Measurements from ENCODE around the gene ZFAND2A. TPM values are rescaled to one million over a fixed set of nuclear protein-coding genes. Genes with fewer than 3 reads are reported as not detected.
"Not testable (repeated sequence)": the region's sequence is repeated elsewhere in the genome, so short reads cannot be mapped to it uniquely, and the experiment has no call there.

ZFAND2A gene, protein sequence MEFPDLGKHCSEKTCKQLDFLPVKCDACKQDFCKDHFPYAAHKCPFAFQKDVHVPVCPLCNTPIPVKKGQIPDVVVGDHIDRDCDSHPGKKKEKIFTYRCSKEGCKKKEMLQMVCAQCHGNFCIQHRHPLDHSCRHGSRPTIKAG
- total RNA-seq = 11.8 and 13.0 TPM in 2 replicates

DNA sequence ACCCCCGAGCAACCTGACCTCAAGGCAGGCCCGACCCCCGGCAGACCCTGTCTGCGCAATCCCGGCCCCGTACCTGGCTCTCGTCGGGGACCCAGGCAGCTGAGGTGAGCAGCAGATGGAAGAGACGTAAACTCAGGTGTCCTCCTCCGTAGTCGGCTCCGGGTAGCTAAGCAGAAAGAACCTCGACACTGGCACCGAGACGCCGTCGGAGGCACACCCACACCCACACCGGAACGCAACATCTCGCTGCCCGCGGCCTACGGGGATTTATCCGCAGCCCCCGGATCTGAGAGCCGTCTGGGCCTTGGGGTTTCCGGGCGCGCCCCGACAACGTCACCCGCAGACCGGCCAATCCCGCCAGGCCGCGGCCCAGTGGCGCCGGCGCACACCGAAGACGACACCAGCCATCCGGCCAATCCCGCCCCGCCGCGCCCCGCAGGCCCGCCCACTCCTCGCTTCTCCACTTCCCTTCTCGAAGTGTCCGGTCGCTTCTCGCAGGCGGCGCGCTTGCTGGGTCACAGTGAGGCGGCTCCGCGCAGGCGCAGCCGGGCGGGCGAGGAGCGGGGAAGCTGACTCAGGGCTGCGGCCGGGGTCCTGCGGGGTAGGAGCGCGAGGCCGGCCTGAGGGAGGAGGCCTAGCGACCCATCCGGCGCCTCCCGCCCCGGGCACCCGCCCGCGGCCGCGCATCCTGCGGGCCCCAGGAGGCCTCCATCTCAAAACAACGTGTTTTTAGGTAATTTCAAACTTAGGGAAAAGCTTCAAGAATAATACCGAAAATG is at the start of gene ZFAND2A:
TSS of gene ZFAND2A (minus strand) at position 306 of the 779 bp plus-strand sequence. CDS start 1,984 bp downstream, outside the sequence.
- peak within 1 kb of the TSS; percentile 96 for H3K4me3 ChIP-seq (ENCODE audit: insufficient read depth, low read length)
- H2AFZ ChIP-seq (ENCODE audit: low read length) = peak within 1 kb of the TSS; percentile 85
- H4K20me1 ChIP-seq (ENCODE audit: insufficient read depth, low read length) = peaks cover 11% of the 10 kb centered on the region
- TF ChIP-seq, protein P1, sequence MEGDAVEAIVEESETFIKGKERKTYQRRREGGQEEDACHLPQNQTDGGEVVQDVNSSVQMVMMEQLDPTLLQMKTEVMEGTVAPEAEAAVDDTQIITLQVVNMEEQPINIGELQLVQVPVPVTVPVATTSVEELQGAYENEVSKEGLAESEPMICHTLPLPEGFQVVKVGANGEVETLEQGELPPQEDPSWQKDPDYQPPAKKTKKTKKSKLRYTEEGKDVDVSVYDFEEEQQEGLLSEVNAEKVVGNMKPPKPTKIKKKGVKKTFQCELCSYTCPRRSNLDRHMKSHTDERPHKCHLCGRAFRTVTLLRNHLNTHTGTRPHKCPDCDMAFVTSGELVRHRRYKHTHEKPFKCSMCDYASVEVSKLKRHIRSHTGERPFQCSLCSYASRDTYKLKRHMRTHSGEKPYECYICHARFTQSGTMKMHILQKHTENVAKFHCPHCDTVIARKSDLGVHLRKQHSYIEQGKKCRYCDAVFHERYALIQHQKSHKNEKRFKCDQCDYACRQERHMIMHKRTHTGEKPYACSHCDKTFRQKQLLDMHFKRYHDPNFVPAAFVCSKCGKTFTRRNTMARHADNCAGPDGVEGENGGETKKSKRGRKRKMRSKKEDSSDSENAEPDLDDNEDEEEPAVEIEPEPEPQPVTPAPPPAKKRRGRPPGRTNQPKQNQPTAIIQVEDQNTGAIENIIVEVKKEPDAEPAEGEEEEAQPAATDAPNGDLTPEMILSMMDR (IDR thresholded peaks at IDR 0.05; ENCODE audit: extremely low read depth, low read depth, low read length) = no peak
- peak within 1 kb of the TSS; percentile 95 for H3K27ac ChIP-seq (ENCODE audit: low read depth, low read length)
- peak; percentile 100 for DNase-seq (ENCODE audit: insufficient read length, low spot score, missing footprints)
- no peaks in the 10 kb centered on the region for H3K9me3 ChIP-seq (ENCODE audit: low read depth, low read length)
- H3K27me3 ChIP-seq (ENCODE audit: insufficient read depth, low read length) = no peaks in the 10 kb centered on the region
- peaks cover 30% of the 10 kb centered on the region for H3K36me3 ChIP-seq (ENCODE audit: insufficient read depth, low read length)
- peaks cover 29% of the 10 kb centered on the region for H3K4me1 ChIP-seq (ENCODE audit: insufficient read depth, low read length)
- peaks cover 51% of the 10 kb centered on the region for H3K79me2 ChIP-seq (ENCODE audit: insufficient read depth, low read length)
- H3K4me2 ChIP-seq (ENCODE audit: insufficient read depth, low read length) = peak within 1 kb of the TSS; percentile 92

DNA sequence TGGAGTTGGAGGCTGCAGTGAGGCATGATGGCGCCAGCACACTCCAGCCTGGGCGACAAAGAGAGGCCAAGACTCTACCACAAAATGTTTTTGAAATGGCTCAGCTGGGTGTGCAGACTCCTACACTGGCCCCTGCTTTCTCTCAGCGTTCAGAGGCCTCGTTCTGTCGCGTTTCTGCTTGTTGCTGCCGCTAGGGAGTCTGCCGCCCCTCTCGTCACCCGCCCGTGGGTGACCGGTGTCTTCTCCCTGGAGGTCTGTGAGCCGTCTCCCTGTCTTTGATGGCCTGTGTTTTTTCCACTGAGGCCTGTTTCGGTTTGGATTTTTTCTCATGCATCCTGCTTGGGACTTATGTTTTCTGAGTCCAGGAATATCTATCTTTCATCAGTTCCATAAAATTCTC is 49.1 kb upstream of the ZFAND2A start:
- no peaks in the 10 kb centered on the region for H3K9me3 ChIP-seq (ENCODE audit: low read depth, low read length)
- peaks cover 47% of the 10 kb centered on the region for H3K27me3 ChIP-seq (ENCODE audit: insufficient read depth, low read length)
- TF ChIP-seq, protein P1 (IDR thresholded peaks at IDR 0.05; ENCODE audit: extremely low read depth, low read depth, low read length) = no peak
- DNase-seq (ENCODE audit: insufficient read length, low spot score, missing footprints) = no peak
- H2AFZ ChIP-seq (ENCODE audit: low read length) = no peak overlapping the region
- H3K4me3 ChIP-seq (ENCODE audit: insufficient read depth, low read length) = no peak overlapping the region
- H3K4me2 ChIP-seq (ENCODE audit: insufficient read depth, low read length) = no peak overlapping the region
- H3K27ac ChIP-seq (ENCODE audit: low read depth, low read length) = no peak overlapping the region
- H3K36me3 ChIP-seq (ENCODE audit: insufficient read depth, low read length) = no peaks in the 10 kb centered on the region
- H4K20me1 ChIP-seq (ENCODE audit: insufficient read depth, low read length) = no peaks in the 10 kb centered on the region
- H3K4me1 ChIP-seq (ENCODE audit: insufficient read depth, low read length) = no peaks in the 10 kb centered on the region
- no peaks in the 10 kb centered on the region for H3K79me2 ChIP-seq (ENCODE audit: insufficient read depth, low read length)

DNA sequence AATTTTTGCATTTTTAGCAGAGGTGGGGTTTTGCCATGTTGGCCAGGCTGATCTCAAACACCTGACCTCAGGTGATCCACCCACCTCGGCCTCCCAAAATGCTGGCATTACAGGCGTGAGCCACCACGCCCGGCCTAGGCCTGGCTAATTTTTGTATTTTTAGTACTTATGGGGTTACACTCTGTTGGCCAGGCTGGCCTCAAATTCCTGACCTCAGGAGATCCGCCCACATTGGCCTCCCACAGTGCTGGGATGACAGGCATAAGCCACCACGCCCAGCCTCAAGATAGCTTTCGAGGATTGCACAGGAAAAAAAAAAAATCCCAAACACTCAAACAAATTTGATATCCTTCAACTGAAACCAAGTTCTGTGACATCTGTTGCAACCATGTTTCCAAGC is 45.7 kb upstream of the ZFAND2A start:
- not testable (repeated sequence) for H3K4me1 ChIP-seq (ENCODE audit: insufficient read depth, low read length); H3K27ac ChIP-seq (ENCODE audit: low read depth, low read length); DNase-seq (ENCODE audit: insufficient read length, low spot score, missing footprints); H3K4me3 ChIP-seq (ENCODE audit: insufficient read depth, low read length); H3K79me2 ChIP-seq (ENCODE audit: insufficient read depth, low read length); H2AFZ ChIP-seq (ENCODE audit: low read length); H3K9me3 ChIP-seq (ENCODE audit: low read depth, low read length); H3K4me2 ChIP-seq (ENCODE audit: insufficient read depth, low read length); H4K20me1 ChIP-seq (ENCODE audit: insufficient read depth, low read length); H3K36me3 ChIP-seq (ENCODE audit: insufficient read depth, low read length)
- peaks cover 28% of the 10 kb centered on the region for H3K27me3 ChIP-seq (ENCODE audit: insufficient read depth, low read length)

DNA sequence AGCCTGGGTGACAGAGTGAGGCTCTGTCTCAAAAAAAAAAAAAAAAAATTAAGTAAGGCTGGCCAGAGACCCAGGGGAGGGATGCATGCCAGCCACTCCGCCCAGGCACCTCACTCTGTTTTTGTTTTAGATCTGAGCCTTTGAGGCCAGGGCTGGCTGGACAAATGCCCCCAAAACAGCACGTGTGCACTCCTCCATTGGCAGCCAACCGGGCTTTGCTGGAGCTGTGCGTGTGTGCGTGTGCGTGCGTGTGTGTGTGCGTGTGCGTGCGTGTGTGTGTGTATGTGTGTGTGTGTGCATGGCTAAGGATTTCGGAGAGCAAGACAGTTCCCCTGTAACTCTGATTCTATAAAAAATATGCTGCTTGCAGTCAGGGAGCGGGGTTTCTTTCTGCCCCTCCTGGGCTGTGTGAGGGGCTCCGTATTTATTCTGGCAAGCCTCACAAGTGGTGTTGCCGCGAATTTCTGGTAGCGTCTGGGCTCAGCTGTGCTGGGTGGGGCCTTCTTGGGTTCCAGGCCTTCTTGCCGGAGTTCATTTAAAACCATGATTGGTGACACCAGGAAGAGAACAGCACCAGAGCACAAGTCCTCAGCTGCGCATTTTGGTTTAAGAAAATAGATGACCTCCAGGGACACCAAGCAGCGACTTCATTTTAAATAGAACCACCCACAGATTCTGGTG is 44.6 kb upstream of the ZFAND2A start:
- no peaks in the 10 kb centered on the region for H3K79me2 ChIP-seq (ENCODE audit: insufficient read depth, low read length)
- H3K4me2 ChIP-seq (ENCODE audit: insufficient read depth, low read length) = no peak overlapping the region
- H3K27me3 ChIP-seq (ENCODE audit: insufficient read depth, low read length) = peaks cover 25% of the 10 kb centered on the region
- no peak overlapping the region for H3K27ac ChIP-seq (ENCODE audit: low read depth, low read length)
- peak overlapping the region; percentile 10 for H2AFZ ChIP-seq (ENCODE audit: low read length)
- no peak for DNase-seq (ENCODE audit: insufficient read length, low spot score, missing footprints)
- no peaks in the 10 kb centered on the region for H4K20me1 ChIP-seq (ENCODE audit: insufficient read depth, low read length)
- H3K9me3 ChIP-seq (ENCODE audit: low read depth, low read length) = no peaks in the 10 kb centered on the region
- no peaks in the 10 kb centered on the region for H3K4me1 ChIP-seq (ENCODE audit: insufficient read depth, low read length)
- no peak overlapping the region for H3K4me3 ChIP-seq (ENCODE audit: insufficient read depth, low read length)
- H3K36me3 ChIP-seq (ENCODE audit: insufficient read depth, low read length) = no peaks in the 10 kb centered on the region
- TF ChIP-seq, protein P1 (IDR thresholded peaks at IDR 0.05; ENCODE audit: extremely low read depth, low read depth, low read length) = no peak

DNA sequence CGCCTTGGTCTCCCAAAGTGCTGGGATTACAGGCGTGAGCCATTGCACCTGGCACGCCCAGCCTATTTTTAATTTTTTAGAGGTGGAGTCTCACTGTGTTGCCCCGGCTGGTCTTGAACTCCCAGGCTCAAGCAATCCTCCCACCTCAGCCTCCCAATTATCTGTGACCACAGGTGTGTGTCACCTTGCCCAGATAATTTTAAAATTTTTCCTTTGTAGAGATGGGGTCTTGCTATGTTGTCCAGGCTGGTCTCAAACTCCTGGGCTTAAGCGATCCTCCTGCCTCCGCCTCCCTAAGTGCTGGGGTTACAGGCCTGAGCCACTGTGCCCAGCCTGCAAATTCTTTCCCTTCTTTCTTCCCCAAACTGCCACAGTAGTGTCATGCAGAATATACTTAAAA is 42.9 kb upstream of the ZFAND2A start:
- H3K9me3 ChIP-seq (ENCODE audit: low read depth, low read length); H3K36me3 ChIP-seq (ENCODE audit: insufficient read depth, low read length); H3K27ac ChIP-seq (ENCODE audit: low read depth, low read length); H2AFZ ChIP-seq (ENCODE audit: low read length); H3K4me2 ChIP-seq (ENCODE audit: insufficient read depth, low read length); DNase-seq (ENCODE audit: insufficient read length, low spot score, missing footprints); H4K20me1 ChIP-seq (ENCODE audit: insufficient read depth, low read length); H3K4me1 ChIP-seq (ENCODE audit: insufficient read depth, low read length); H3K4me3 ChIP-seq (ENCODE audit: insufficient read depth, low read length); H3K79me2 ChIP-seq (ENCODE audit: insufficient read depth, low read length): not testable (repeated sequence)
- peaks cover 17% of the 10 kb centered on the region for H3K27me3 ChIP-seq (ENCODE audit: insufficient read depth, low read length)
